Measurements from ENCODE around the gene ESR1.

DNA sequence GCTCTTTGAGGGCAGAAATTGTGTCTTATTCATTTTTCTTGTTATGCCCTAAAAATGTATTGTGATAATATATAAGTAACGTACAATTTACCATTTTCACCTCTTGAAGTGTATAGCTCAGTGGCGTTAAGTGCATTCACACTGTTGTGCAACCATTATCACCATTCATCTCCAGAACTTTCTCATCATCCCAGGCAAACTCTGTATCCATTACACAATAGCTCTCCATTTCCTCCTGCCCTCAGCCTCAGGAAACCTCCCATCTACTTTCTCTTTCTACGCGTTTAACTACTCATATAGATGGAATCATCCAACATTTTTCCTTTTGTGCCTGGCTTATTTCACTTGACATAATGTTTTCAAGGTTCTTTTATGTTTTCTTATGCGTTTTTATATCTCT is 184.6 kb downstream of the ESR1 start:
- TF ChIP-seq FOXJ3 (CRISPR knock-in tag; IDR thresholded peaks at IDR 0.05; ENCODE audit: borderline replicate concordance) (no peak), NFE2L1 (CRISPR knock-in tag; IDR thresholded peaks at IDR 0.05) (no peak), NFYB (CRISPR knock-in tag; conservative IDR thresholded peaks at IDR 0.05; ENCODE audit: low read depth) (no peak), GABPB1 (CRISPR knock-in tag; IDR thresholded peaks at IDR 0.05) (no peak), TCF7 (CRISPR knock-in tag; IDR thresholded peaks at IDR 0.05; ENCODE audit: low read depth) (no peak), CREB1 (CRISPR knock-in tag; IDR thresholded peaks at IDR 0.05) (no peak), SP1 (CRISPR knock-in tag; conservative IDR thresholded peaks at IDR 0.05) (no peak)
- TF ChIP-seq, protein P1, sequence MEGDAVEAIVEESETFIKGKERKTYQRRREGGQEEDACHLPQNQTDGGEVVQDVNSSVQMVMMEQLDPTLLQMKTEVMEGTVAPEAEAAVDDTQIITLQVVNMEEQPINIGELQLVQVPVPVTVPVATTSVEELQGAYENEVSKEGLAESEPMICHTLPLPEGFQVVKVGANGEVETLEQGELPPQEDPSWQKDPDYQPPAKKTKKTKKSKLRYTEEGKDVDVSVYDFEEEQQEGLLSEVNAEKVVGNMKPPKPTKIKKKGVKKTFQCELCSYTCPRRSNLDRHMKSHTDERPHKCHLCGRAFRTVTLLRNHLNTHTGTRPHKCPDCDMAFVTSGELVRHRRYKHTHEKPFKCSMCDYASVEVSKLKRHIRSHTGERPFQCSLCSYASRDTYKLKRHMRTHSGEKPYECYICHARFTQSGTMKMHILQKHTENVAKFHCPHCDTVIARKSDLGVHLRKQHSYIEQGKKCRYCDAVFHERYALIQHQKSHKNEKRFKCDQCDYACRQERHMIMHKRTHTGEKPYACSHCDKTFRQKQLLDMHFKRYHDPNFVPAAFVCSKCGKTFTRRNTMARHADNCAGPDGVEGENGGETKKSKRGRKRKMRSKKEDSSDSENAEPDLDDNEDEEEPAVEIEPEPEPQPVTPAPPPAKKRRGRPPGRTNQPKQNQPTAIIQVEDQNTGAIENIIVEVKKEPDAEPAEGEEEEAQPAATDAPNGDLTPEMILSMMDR (IDR thresholded peaks at IDR 0.05): no peak
- TF ChIP-seq, protein P2, sequence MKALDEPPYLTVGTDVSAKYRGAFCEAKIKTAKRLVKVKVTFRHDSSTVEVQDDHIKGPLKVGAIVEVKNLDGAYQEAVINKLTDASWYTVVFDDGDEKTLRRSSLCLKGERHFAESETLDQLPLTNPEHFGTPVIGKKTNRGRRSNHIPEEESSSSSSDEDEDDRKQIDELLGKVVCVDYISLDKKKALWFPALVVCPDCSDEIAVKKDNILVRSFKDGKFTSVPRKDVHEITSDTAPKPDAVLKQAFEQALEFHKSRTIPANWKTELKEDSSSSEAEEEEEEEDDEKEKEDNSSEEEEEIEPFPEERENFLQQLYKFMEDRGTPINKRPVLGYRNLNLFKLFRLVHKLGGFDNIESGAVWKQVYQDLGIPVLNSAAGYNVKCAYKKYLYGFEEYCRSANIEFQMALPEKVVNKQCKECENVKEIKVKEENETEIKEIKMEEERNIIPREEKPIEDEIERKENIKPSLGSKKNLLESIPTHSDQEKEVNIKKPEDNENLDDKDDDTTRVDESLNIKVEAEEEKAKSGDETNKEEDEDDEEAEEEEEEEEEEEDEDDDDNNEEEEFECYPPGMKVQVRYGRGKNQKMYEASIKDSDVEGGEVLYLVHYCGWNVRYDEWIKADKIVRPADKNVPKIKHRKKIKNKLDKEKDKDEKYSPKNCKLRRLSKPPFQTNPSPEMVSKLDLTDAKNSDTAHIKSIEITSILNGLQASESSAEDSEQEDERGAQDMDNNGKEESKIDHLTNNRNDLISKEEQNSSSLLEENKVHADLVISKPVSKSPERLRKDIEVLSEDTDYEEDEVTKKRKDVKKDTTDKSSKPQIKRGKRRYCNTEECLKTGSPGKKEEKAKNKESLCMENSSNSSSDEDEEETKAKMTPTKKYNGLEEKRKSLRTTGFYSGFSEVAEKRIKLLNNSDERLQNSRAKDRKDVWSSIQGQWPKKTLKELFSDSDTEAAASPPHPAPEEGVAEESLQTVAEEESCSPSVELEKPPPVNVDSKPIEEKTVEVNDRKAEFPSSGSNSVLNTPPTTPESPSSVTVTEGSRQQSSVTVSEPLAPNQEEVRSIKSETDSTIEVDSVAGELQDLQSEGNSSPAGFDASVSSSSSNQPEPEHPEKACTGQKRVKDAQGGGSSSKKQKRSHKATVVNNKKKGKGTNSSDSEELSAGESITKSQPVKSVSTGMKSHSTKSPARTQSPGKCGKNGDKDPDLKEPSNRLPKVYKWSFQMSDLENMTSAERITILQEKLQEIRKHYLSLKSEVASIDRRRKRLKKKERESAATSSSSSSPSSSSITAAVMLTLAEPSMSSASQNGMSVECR (CRISPR knock-in tag; IDR thresholded peaks at IDR 0.05; ENCODE audit: borderline replicate concordance): no peak
- TF ChIP-seq, protein P3, sequence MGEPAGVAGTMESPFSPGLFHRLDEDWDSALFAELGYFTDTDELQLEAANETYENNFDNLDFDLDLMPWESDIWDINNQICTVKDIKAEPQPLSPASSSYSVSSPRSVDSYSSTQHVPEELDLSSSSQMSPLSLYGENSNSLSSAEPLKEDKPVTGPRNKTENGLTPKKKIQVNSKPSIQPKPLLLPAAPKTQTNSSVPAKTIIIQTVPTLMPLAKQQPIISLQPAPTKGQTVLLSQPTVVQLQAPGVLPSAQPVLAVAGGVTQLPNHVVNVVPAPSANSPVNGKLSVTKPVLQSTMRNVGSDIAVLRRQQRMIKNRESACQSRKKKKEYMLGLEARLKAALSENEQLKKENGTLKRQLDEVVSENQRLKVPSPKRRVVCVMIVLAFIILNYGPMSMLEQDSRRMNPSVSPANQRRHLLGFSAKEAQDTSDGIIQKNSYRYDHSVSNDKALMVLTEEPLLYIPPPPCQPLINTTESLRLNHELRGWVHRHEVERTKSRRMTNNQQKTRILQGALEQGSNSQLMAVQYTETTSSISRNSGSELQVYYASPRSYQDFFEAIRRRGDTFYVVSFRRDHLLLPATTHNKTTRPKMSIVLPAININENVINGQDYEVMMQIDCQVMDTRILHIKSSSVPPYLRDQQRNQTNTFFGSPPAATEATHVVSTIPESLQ (CRISPR knock-in tag; IDR thresholded peaks at IDR 0.05): no peak
- TF ChIP-seq, protein P4, sequence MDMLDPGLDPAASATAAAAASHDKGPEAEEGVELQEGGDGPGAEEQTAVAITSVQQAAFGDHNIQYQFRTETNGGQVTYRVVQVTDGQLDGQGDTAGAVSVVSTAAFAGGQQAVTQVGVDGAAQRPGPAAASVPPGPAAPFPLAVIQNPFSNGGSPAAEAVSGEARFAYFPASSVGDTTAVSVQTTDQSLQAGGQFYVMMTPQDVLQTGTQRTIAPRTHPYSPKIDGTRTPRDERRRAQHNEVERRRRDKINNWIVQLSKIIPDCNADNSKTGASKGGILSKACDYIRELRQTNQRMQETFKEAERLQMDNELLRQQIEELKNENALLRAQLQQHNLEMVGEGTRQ (CRISPR knock-in tag; IDR thresholded peaks at IDR 0.05): no peak
- TF ChIP-seq, protein P5, sequence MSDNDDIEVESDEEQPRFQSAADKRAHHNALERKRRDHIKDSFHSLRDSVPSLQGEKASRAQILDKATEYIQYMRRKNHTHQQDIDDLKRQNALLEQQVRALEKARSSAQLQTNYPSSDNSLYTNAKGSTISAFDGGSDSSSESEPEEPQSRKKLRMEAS (CRISPR knock-in tag; IDR thresholded peaks at IDR 0.05): no peak
- TF ChIP-seq, protein P6, sequence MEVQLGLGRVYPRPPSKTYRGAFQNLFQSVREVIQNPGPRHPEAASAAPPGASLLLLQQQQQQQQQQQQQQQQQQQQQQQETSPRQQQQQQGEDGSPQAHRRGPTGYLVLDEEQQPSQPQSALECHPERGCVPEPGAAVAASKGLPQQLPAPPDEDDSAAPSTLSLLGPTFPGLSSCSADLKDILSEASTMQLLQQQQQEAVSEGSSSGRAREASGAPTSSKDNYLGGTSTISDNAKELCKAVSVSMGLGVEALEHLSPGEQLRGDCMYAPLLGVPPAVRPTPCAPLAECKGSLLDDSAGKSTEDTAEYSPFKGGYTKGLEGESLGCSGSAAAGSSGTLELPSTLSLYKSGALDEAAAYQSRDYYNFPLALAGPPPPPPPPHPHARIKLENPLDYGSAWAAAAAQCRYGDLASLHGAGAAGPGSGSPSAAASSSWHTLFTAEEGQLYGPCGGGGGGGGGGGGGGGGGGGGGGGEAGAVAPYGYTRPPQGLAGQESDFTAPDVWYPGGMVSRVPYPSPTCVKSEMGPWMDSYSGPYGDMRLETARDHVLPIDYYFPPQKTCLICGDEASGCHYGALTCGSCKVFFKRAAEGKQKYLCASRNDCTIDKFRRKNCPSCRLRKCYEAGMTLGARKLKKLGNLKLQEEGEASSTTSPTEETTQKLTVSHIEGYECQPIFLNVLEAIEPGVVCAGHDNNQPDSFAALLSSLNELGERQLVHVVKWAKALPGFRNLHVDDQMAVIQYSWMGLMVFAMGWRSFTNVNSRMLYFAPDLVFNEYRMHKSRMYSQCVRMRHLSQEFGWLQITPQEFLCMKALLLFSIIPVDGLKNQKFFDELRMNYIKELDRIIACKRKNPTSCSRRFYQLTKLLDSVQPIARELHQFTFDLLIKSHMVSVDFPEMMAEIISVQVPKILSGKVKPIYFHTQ (CRISPR knock-in tag; IDR thresholded peaks at IDR 0.05): no peak
